Gastroesophageal sphincter (tissue), 3 donors: Measurements from ENCODE around the gene TMEM41A.

Experiments used
- CTCF ChIP-seq, 4 experiments: fragments of 200-600 bp in 2 of 4; fragments of 450-650 bp in 2 of 4; sonication (generic) in 1 of 4; IDR thresholded peaks; one replicate each; pipeline ENCODE4 v1.5.1; 2017 to 2019; ENCODE audit warnings: antibody characterized with exemption in 4 of 4, mild to moderate bottlenecking in 2 of 4, moderate library complexity in 2 of 4
- POLR2A ChIP-seq, 2 donors: fragments of 450-650 bp; IDR thresholded peaks; one replicate each; pipeline ENCODE4 v1.6.1; 2017; ENCODE audit warnings: antibody characterized with exemption in 2 of 2, mild to moderate bottlenecking in 2 of 2, moderate library complexity in 1 of 2
- POLR2AphosphoS5 ChIP-seq: sonication (generic); formaldehyde crosslinking; IDR thresholded peaks from one replicate; pipeline ENCODE4 v1.6.1; 2017; ENCODE audit warnings: antibody characterized with exemption

DNA sequence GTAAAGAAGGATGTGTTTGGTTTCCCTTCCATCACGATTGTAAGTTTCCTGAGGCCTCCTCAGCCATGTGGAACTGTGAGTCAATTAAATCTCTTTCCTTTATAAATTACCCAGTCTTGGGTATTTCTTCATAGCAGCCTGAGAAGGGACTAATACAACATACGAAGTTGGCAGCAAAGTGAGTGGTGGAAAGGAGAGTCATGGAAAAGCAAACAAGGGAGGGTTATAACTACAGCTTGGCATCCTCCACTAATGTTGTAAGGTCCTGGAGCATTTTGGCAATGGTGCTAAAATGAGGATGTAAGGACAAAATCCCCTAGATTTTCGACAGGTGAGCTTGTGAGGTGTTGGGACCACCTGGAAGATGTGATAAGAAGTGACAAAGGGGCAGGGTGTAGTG, 5.8 kb upstream of the TMEM41A start:
- TF ChIP-seq CTCF (IDR thresholded peaks at IDR 0.05) (no peak), POLR2A (IDR thresholded peaks at IDR 0.05) (no peak), POLR2AphosphoS5 (no peak)
